Chondrocyte (in vitro differentiated cells): ENCODE data around the gene NFE2L2. TPM values are rescaled to one million over a fixed set of nuclear protein-coding genes. Genes with fewer than 3 reads are reported as not detected.
"Not testable (repeated sequence)": the region's sequence is repeated elsewhere in the genome, so short reads cannot be mapped to it uniquely, and the experiment has no call there.

Experiments
- DNase-seq: peaks from one replicate; pipeline ENCODE4 v3.0.0; 2021; ENCODE audit warnings: mixed read lengths, low spot score
- H3K27ac Mint-ChIP-seq: one replicate; pipeline ENCODE4 v1.8.0; 2021; ENCODE audit warnings: mild to moderate bottlenecking, moderate library complexity, mixed read lengths; ENCODE audit not compliant: unreplicated experiment
- H3K27me3 Mint-ChIP-seq: 2 replicates; pipeline ENCODE4 v1.8.0; 2021; ENCODE audit warnings: low read depth, mixed read lengths
- H3K36me3 Mint-ChIP-seq: 2 replicates; pipeline ENCODE4 v1.8.0; 2021; ENCODE audit warnings: low read depth, mixed read lengths
- H3K4me1 Mint-ChIP-seq: 2 replicates; pipeline ENCODE4 v1.8.0; 2021; ENCODE audit warnings: low read depth, mild to moderate bottlenecking, mixed read lengths
- H3K4me3 Mint-ChIP-seq: one replicate; pipeline ENCODE4 v1.8.0; 2021; ENCODE audit warnings: mild to moderate bottlenecking, moderate library complexity, mixed read lengths; ENCODE audit not compliant: unreplicated experiment
- H3K9me3 Mint-ChIP-seq: 2 replicates; pipeline ENCODE4 v1.8.0; 2021; ENCODE audit warnings: low read depth, mixed read lengths
- CTCF ChIP-seq: fragments of 200-600 bp; sonication (generic); IDR thresholded peaks from 2 replicates; pipeline ENCODE4 v1.5.0; 2021; ENCODE audit warnings: antibody characterized with exemption, mild to moderate bottlenecking, moderate library complexity
- total RNA-seq: library from RNA; stranded (reverse); gene quantifications from 3 replicates; pipeline ENCODE4 v1.2.1, GENCODE V29; 2021

Gene NFE2L2
- total RNA-seq, 1 donor from 2014 or later: 86.8 TPM

GRCh38 chr2:177201919-177202346 lies 62.6 kb downstream of the NFE2L2 start:
- no peaks in the 10 kb centered on the region for H3K9me3 Mint-ChIP-seq
- peaks cover 3% of the 10 kb centered on the region for H3K4me1 Mint-ChIP-seq
- H3K4me3 Mint-ChIP-seq: no peak overlapping the region
- H3K27ac Mint-ChIP-seq: no peak overlapping the region
- no peaks in the 10 kb centered on the region for H3K27me3 Mint-ChIP-seq
- no peak for DNase-seq
- no peak for TF ChIP-seq CTCF
- H3K36me3 Mint-ChIP-seq: no peaks in the 10 kb centered on the region

- H3K27me3 Mint-ChIP-seq, H3K4me1 Mint-ChIP-seq, H3K27ac Mint-ChIP-seq, H3K4me3 Mint-ChIP-seq, H3K9me3 Mint-ChIP-seq, H3K36me3 Mint-ChIP-seq, DNase-seq: not testable (repeated sequence)
Measured at GRCh38 chr2:177200419-177200818, 64.1 kb downstream of the NFE2L2 start.

- no peak overlapping the region for H3K4me3 Mint-ChIP-seq
- H3K4me1 Mint-ChIP-seq: no peaks in the 10 kb centered on the region
- no peaks in the 10 kb centered on the region for H3K36me3 Mint-ChIP-seq
- H3K9me3 Mint-ChIP-seq: no peaks in the 10 kb centered on the region
- H3K27ac Mint-ChIP-seq: no peak overlapping the region
- DNase-seq: no peak
- no peaks in the 10 kb centered on the region for H3K27me3 Mint-ChIP-seq
- no peak for TF ChIP-seq CTCF
Measured at GRCh38 chr2:177195194-177195593, 69.3 kb downstream of the NFE2L2 start.

GRCh38 chr2:177193240-177193639 lies 71.3 kb downstream of the NFE2L2 start:
- no peaks in the 10 kb centered on the region for H3K4me1 Mint-ChIP-seq
- H3K9me3 Mint-ChIP-seq: no peaks in the 10 kb centered on the region
- no peak for TF ChIP-seq CTCF
- no peak overlapping the region for H3K27ac Mint-ChIP-seq
- H3K4me3 Mint-ChIP-seq: no peak overlapping the region
- no peaks in the 10 kb centered on the region for H3K27me3 Mint-ChIP-seq
- H3K36me3 Mint-ChIP-seq: no peaks in the 10 kb centered on the region
- DNase-seq: no peak

- DNase-seq: no peak
- no peak for TF ChIP-seq CTCF
- no peak overlapping the region for H3K27ac Mint-ChIP-seq
- no peak overlapping the region for H3K4me3 Mint-ChIP-seq
- peaks cover 3% of the 10 kb centered on the region for H3K4me1 Mint-ChIP-seq
- no peaks in the 10 kb centered on the region for H3K36me3 Mint-ChIP-seq
- H3K9me3 Mint-ChIP-seq: no peaks in the 10 kb centered on the region
- H3K27me3 Mint-ChIP-seq: no peaks in the 10 kb centered on the region
Measured at GRCh38 chr2:177192788-177193187, 71.7 kb downstream of the NFE2L2 start.

- H3K4me3 Mint-ChIP-seq: no peak overlapping the region
- TF ChIP-seq CTCF: no peak
- no peaks in the 10 kb centered on the region for H3K36me3 Mint-ChIP-seq
- no peaks in the 10 kb centered on the region for H3K9me3 Mint-ChIP-seq
- no peak overlapping the region for H3K27ac Mint-ChIP-seq
- DNase-seq: no peak
- H3K4me1 Mint-ChIP-seq: peaks cover 8% of the 10 kb centered on the region
- no peaks in the 10 kb centered on the region for H3K27me3 Mint-ChIP-seq
Measured at GRCh38 chr2:177190941-177191340, 73.6 kb downstream of the NFE2L2 start.
